GM12875 (cell line): ENCODE results near the gene SYDE1.

Experiments used
- H3K4me3 ChIP-seq: one replicate; pipeline ENCODE4 v1.5.1; 2011; ENCODE audit warnings: low read depth, low read length, control low read depth
- CTCF ChIP-seq: IDR thresholded peaks from 2 replicates; pipeline ENCODE4 v1.5.1; 2011; ENCODE audit warnings: low read depth, mild to moderate bottlenecking, control low read depth, inconsistent platforms, low read length, moderate library complexity, borderline replicate concordance; ENCODE audit not compliant: insufficient read depth

SYDE1 gene

GRCh38 chr19:15159251-15159650 lies 52.0 kb downstream of the SYDE1 start:
- no peak overlapping the region for H3K4me3 ChIP-seq
- TF ChIP-seq CTCF: no peak

DNA sequence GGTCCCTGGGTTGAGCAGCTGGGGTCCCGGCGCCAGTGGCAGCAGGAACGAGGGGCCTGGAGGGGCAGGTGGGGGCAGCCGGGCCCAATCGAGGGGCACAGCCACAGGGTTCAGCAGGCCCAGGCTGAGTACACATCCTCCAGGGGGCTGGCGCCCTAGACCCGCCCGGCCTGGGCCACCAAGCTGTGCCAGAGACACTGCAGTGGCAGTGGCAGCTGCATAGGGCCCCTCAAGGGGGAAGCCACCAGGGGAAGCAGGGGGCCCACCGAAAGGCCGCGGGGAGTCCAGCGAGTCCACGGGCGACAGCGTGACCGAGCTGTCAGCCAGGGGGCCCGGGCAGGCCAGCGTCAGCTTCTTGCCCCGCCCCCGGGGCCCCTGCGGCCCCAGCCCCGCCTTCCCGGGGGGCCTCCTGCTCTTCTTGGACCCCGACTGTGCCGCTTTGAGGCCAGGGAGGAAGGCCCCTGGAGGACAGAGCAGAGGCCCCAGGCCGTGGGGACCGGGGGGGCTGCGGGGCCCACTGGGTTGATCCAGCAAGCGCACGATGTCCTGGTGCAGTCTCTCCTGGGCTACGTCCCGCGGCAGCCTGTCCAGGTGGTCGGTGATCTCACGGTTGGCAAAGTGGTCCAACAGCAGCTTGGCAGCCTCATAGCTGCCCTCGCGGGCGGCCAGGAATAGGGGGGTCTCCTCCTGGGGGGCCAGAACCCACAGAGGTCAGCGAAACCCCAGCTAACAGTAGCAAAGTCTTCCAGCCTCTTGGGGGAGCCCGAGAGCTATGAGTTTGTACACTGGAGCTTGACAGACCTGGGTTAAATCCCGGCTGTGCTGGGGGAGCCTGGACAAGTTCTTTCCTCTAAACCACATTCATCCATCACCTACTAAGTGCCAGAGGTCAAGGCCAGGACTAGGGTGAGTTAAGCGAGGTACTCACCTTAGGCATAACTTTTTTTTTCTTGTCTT lies 54.1 kb downstream of the SYDE1 start:
- no peak overlapping the region for H3K4me3 ChIP-seq
- TF ChIP-seq CTCF: peak; percentile 82
